Tibial artery (tissue), 4 donors: ENCODE data around the gene SRRM2.
"Not testable (repeated sequence)": the region's sequence is repeated elsewhere in the genome, so short reads cannot be mapped to it uniquely, and the experiment has no call there.

Experiments
- DNase-seq, 2 donors: peaks; one replicate each; pipeline ENCODE4 v3.0.0-alpha.2; 2019
- H3K27ac ChIP-seq, 2 donors: fragments of 200-600 bp; sonication (generic) in 1 of 2; 1 replicate in 1 of 2; 2 replicates in 1 of 2; pipeline ENCODE4 v1.5.1; 2018 to 2019; ENCODE audit warnings: mild to moderate bottlenecking in 1 of 2
- H3K27me3 ChIP-seq, 2 donors: fragments of 200-600 bp; sonication (generic) in 1 of 2; one replicate each; pipeline versions ENCODE4 v1.5.1 to v1.6.0; 2016 to 2019
- H3K36me3 ChIP-seq, 3 donors: fragments of 200-600 bp; sonication (generic) in 2 of 3; one replicate each; pipeline ENCODE4 v1.5.1; 2016 to 2019; ENCODE audit warnings: mild to moderate bottlenecking in 2 of 3
- H3K4me1 ChIP-seq, 4 donors: fragments of 200-600 bp; sonication (generic) in 2 of 4; 1 replicate in 3 of 4; 2 replicates in 1 of 4; pipeline ENCODE4 v1.5.1; 2016 to 2019
- H3K4me3 ChIP-seq, 2 donors: fragments of 200-600 bp; sonication (generic) in 1 of 2; 1 replicate in 1 of 2; 2 replicates in 1 of 2; pipeline ENCODE4 v1.5.1; 2018 to 2019; ENCODE audit warnings: mild to moderate bottlenecking in 2 of 2
- H3K9me3 ChIP-seq, 3 donors: fragments of 200-600 bp; sonication (generic) in 1 of 3; one replicate each; pipeline ENCODE4 v1.5.1; 2016 to 2019
- CTCF ChIP-seq, 2 experiments: fragments of 200-600 bp in 1 of 2; fragments of 450-650 bp in 1 of 2; IDR thresholded peaks; one replicate each; pipeline ENCODE4 v1.5.1; 2017 to 2019; ENCODE audit warnings: antibody characterized with exemption in 2 of 2, mild to moderate bottlenecking in 1 of 2, moderate library complexity in 1 of 2
- intact Hi-C: fragments of 100-400 bp; cut with DNase I; formaldehyde crosslinking; loops from one replicate; pipeline ENCODE4 v1.15.0; 2023; ENCODE audit warnings: low total_unique reads

Gene SRRM2

GRCh38 chr16:2720719-2721633 lies 31.5 kb upstream of the SRRM2 start:
- Histone ChIP-seq H3K36me3 (no peaks in the 10 kb centered on the region), H3K27ac (peak overlapping the region; percentile 50 to 55), H3K9me3 (no peaks in the 10 kb centered on the region), H3K4me3 (peak overlapping the region; percentile 61 to 67), H3K4me1 (peaks cover 0 to 24% (median 10%) of the 10 kb centered on the region in 4 donors), H3K27me3 (peaks cover 0 to 26% of the 10 kb centered on the region in 2 donors)
- intact Hi-C loops, result no loop called here
- DNase-seq, result peak; percentile 70 to 83
- peak; percentile 40 to 64 for TF ChIP-seq CTCF (IDR thresholded peaks at IDR 0.05)

- Histone ChIP-seq H3K27me3 (peaks cover 0 to 19% of the 10 kb centered on the region in 2 donors), H3K4me3 (peak overlapping the region; percentile 61 to 67), H3K27ac (peak overlapping the region; percentile 50 to 55), H3K4me1 (peaks cover 0 to 24% (median 10%) of the 10 kb centered on the region in 4 donors)
- DNase-seq, intact Hi-C loops, H3K36me3 ChIP-seq, H3K9me3 ChIP-seq: not testable (repeated sequence)
Observed at GRCh38 chr16:2721634-2722173, 30.7 kb upstream of the SRRM2 start.

- no peak for TF ChIP-seq CTCF (IDR thresholded peaks at IDR 0.05)
- intact Hi-C loops, result no loop called here
Observed at GRCh38 chr16:2724088-2724676, 28.3 kb upstream of the SRRM2 start.

GRCh38 chr16:2724816-2725348 lies 27.6 kb upstream of the SRRM2 start:
- Histone ChIP-seq H3K9me3 (no peaks in the 10 kb centered on the region), H3K36me3 (no peaks in the 10 kb centered on the region), H3K4me3 (no peak overlapping the region), H3K4me1 (peaks cover 0 to 15% (median 10%) of the 10 kb centered on the region in 4 donors), H3K27me3 (peaks cover 0 to 16% of the 10 kb centered on the region in 2 donors), H3K27ac (no peak overlapping the region)
- TF ChIP-seq CTCF (IDR thresholded peaks at IDR 0.05), result no peak
- intact Hi-C loops, result no loop called here
- no peak for DNase-seq

More at GRCh38 chr16:2724088-2724676, 28.3 kb upstream of the SRRM2 start:
- peaks cover 0 to 16% of the 10 kb centered on the region in 2 donors for H3K27me3 ChIP-seq
- no peaks in the 10 kb centered on the region for H3K9me3 ChIP-seq
- H3K4me1 ChIP-seq, result peaks cover 0 to 22% (median 10%) of the 10 kb centered on the region in 4 donors
- no peaks in the 10 kb centered on the region for H3K36me3 ChIP-seq
- DNase-seq, result no peak
- no peak overlapping the region for H3K27ac ChIP-seq
- no peak overlapping the region for H3K4me3 ChIP-seq

- no peak overlapping the region for H3K27ac ChIP-seq
- no peaks in the 10 kb centered on the region for H3K4me1 ChIP-seq
- intact Hi-C loops, result no loop called here
- H3K4me3 ChIP-seq, result no peak overlapping the region
- H3K9me3 ChIP-seq, result no peaks in the 10 kb centered on the region
- peaks cover 0 to 16% of the 10 kb centered on the region in 2 donors for H3K27me3 ChIP-seq
- DNase-seq, result no peak
- no peaks in the 10 kb centered on the region for H3K36me3 ChIP-seq
- TF ChIP-seq CTCF (IDR thresholded peaks at IDR 0.05), result no peak
Observed at GRCh38 chr16:2726923-2727322, 25.5 kb upstream of the SRRM2 start.
